GM12878 (cell line): ENCODE data around the gene NTRK1.

Experiments used
- CEBPB ChIP-seq, 2 experiments: fragments of 150-350 bp in 1 of 2; IDR thresholded peaks; 2 replicates each; pipeline ENCODE4 v1.6.1; 2012 to 2014; ENCODE audit warnings: low read depth in 2 of 2, low read length in 2 of 2, borderline replicate concordance in 1 of 2, inconsistent platforms in 1 of 2
- CHD1 ChIP-seq: IDR thresholded peaks from 2 replicates; pipeline ENCODE4 v1.6.1; 2012; ENCODE audit warnings: low read depth, low read length, improper control_type of control experiment
- CHD4 ChIP-seq: fragments of 200-600 bp; sonication (generic); IDR thresholded peaks from 2 replicates; pipeline ENCODE4 v1.6.1; 2016; ENCODE audit warnings: mild to moderate bottlenecking
- CTCF ChIP-seq, 3 experiments: IDR thresholded peaks in 2 of 3; conservative IDR thresholded peaks in 1 of 3; 2 replicates each; pipeline ENCODE4 v1.5.1; 2011; ENCODE audit warnings: low read depth in 3 of 3, low read length in 3 of 3, mild to moderate bottlenecking in 3 of 3, control low read depth in 2 of 3, moderate library complexity in 2 of 3, inconsistent platforms in 1 of 3, mixed read lengths in 1 of 3; ENCODE audit not compliant: control insufficient read depth in 2 of 3, insufficient read depth in 1 of 3; ENCODE audit errors: extremely low read depth in 1 of 3
- MAX ChIP-seq: IDR thresholded peaks from 2 replicates; pipeline ENCODE4 v1.6.1; 2012; ENCODE audit warnings: low read depth, low read length, improper control_type of control experiment
- MXI1 ChIP-seq: fragments of 150-350 bp; IDR thresholded peaks from 2 replicates; pipeline ENCODE4 v1.6.1; 2011; ENCODE audit warnings: low read depth, mild to moderate bottlenecking, inconsistent platforms, low read length, improper control_type of control experiment
- NRF1 ChIP-seq: conservative IDR thresholded peaks from 2 replicates; pipeline ENCODE4 v1.6.1; 2011; ENCODE audit warnings: mild to moderate bottlenecking, low read depth, low read length, improper control_type of control experiment
- POLR2A ChIP-seq: IDR thresholded peaks from 2 replicates; pipeline ENCODE4 v1.6.1; 2011; ENCODE audit warnings: low read depth, mild to moderate bottlenecking, low read length
- RAD21 ChIP-seq: IDR thresholded peaks from 2 replicates; pipeline ENCODE4 v1.6.1; 2011; ENCODE audit warnings: mild to moderate bottlenecking, low read depth, low read length, moderate library complexity; ENCODE audit not compliant: insufficient read depth
- RB1 ChIP-seq: fragments of 450-650 bp; formaldehyde crosslinking; IDR thresholded peaks from 2 replicates; pipeline ENCODE4 v1.6.1; 2017; ENCODE audit warnings: mild to moderate bottlenecking, borderline replicate concordance
- RFX5 ChIP-seq: IDR thresholded peaks from 2 replicates; pipeline ENCODE4 v1.6.1; 2011; ENCODE audit warnings: low read depth, low read length, improper control_type of control experiment
- TF ChIP-seq, protein P1 (sequence below): fragments of 450-650 bp; formaldehyde crosslinking; IDR thresholded peaks from 2 replicates; pipeline ENCODE4 v1.4.0; 2022; ENCODE audit warnings: mild to moderate bottlenecking, moderate library complexity

DNA sequence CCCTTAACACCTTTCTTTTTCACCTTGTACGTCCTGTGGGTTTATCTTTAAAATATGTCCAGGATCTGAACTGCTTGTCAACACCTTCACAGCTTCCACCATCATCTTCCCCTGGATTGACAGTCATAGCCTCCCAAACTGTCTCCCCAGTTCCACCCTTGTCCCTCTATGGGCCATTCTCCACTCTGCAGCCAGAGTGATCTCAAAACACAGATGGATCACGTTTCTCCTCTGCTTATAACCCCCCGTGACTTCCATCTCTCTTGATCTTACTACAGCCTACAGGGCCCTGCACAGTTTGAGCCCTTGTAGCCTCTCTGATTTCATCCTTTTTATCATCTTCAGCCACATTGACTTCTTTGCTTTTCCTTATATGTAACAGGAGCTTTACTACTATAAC lies 6.0 kb upstream of the NTRK1 start:
- TF ChIP-seq CHD1 = no peak
- no peak for TF ChIP-seq CHD4
- TF ChIP-seq, protein P1, sequence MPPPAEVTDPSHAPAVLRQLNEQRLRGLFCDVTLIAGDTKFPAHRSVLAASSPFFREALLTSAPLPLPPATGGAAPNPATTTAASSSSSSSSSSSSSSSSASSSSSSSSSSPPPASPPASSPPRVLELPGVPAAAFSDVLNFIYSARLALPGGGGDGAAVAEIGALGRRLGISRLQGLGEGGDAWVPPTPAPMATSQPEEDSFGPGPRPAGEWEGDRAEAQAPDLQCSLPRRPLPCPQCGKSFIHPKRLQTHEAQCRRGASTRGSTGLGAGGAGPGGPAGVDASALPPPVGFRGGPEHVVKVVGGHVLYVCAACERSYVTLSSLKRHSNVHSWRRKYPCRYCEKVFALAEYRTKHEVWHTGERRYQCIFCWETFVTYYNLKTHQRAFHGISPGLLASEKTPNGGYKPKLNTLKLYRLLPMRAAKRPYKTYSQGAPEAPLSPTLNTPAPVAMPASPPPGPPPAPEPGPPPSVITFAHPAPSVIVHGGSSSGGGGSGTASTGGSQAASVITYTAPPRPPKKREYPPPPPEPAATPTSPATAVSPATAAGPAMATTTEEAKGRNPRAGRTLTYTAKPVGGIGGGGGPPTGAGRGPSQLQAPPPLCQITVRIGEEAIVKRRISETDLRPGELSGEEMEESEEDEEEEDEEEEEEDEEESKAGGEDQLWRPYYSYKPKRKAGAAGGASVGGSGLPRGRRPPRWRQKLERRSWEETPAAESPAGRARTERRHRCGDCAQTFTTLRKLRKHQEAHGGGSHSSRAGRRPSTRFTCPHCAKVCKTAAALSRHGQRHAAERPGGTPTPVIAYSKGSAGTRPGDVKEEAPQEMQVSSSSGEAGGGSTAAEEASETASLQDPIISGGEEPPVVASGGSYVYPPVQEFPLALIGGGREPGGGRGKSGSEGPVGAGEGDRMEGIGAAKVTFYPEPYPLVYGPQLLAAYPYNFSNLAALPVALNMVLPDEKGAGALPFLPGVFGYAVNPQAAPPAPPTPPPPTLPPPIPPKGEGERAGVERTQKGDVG (CRISPR knock-in tag) = no peak
- no peak for TF ChIP-seq POLR2A
- no peak for TF ChIP-seq RB1
- no peak for TF ChIP-seq CTCF (IDR thresholded peaks at IDR 0.05 in 2 of 3, conservative IDR thresholded peaks at IDR 0.05 in 1 of 3; ENCODE audit: control insufficient read depth in 2 of 3, extremely low read depth in 1 of 3, insufficient read depth in 1 of 3, low read depth in 3 of 3, low read length in 3 of 3)
- no peak for TF ChIP-seq RAD21
- no peak for TF ChIP-seq RFX5
- no peak for TF ChIP-seq NRF1
- no peak for TF ChIP-seq MXI1
- TF ChIP-seq CEBPB (IDR thresholded peaks at IDR 0.05; ENCODE audit: borderline replicate concordance in 1 of 2, low read depth in 2 of 2, low read length in 2 of 2) = no peak
- TF ChIP-seq MAX = no peak
